A549 (cell line): Measurements from ENCODE around the gene SSH2.
A peak's percentile ranks its signal among the peaks of the same experiment; 100 is the strongest.

ENCODE experiments used
- CEBPB ChIP-seq, 2 experiments: fragments of >200 bp in 1 of 2; sonication (Bioruptor Twin) in 1 of 2; formaldehyde crosslinking in 1 of 2; IDR thresholded peaks; 2 replicates each; pipeline ENCODE4 v1.6.1; 2012 to 2016
- CTCF ChIP-seq: fragments of >200 bp; sonication (Bioruptor Twin); formaldehyde crosslinking; IDR thresholded peaks from 3 replicates; pipeline ENCODE4 v1.5.1; 2016
- ESRRA ChIP-seq: fragments of 150-350 bp; IDR thresholded peaks from 2 replicates; pipeline ENCODE4 v1.6.1; 2014; ENCODE audit warnings: mild to moderate bottlenecking, low read length, borderline replicate concordance
- KDM5A ChIP-seq: fragments of 200-600 bp; sonication (generic); IDR thresholded peaks from 2 replicates; pipeline ENCODE4 v1.6.1; 2016; ENCODE audit warnings: antibody characterized with exemption, mild to moderate bottlenecking
- POLR2A ChIP-seq: IDR thresholded peaks from 2 replicates; pipeline ENCODE4 v1.6.1; 2012; ENCODE audit warnings: mild to moderate bottlenecking, low read length
- TF ChIP-seq, protein P1 (sequence below): fragments of 200-600 bp; sonication (generic); IDR thresholded peaks from 2 replicates; pipeline ENCODE4 v1.6.1; 2016; ENCODE audit warnings: antibody characterized with exemption, mild to moderate bottlenecking, moderate library complexity
- TF ChIP-seq, protein P2 (sequence below): fragments of 450-650 bp; IDR thresholded peaks from 2 replicates; pipeline ENCODE4 v1.6.1; 2014; ENCODE audit warnings: antibody characterized with exemption
- TF ChIP-seq, protein P3 (sequence below): IDR thresholded peaks from 2 replicates; pipeline ENCODE4 v1.6.1; 2012

DNA sequence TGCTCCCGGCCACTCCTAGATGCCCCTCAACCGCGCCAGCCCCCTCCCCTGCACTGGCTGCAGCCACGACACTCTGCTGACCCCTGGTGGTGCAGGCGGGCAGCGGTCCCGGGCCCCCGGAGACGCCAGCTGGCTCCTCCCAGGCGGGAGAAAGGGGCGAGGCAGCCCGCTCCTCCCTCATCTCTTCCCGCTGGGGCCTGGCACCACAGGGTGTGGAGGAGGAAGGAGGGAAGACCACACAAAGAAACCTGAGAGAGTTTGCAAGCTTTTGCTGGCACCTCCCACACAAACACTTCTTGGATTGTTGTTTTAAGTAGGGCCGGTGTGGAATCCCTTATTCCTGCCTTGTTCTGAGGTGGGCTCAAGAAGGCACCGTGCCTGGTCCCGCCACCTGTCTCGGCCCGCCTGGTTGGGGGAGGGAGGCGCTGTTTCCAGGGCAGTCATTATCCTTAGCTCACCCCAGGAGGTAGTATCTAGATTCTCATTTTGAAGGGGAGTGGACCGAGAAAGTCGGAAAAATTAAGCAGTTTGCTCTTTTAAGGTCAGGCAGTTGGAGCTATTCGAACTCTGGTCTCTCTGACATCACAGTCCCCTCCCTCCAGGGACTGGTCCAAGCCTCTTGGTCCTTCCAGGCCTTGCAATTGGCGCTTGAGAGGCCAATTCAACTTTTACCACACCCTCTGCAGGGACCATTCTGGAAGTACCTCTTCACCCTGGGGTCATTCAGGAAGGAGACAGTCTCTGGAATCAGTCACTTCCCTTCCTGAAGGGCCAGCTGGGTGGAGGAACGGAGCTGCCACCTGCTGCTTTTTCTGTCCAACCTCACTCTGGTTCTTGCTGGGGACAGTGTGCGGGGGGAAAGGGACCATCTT lies 338.1 kb downstream of the SSH2 start:
- TF ChIP-seq, protein P1, sequence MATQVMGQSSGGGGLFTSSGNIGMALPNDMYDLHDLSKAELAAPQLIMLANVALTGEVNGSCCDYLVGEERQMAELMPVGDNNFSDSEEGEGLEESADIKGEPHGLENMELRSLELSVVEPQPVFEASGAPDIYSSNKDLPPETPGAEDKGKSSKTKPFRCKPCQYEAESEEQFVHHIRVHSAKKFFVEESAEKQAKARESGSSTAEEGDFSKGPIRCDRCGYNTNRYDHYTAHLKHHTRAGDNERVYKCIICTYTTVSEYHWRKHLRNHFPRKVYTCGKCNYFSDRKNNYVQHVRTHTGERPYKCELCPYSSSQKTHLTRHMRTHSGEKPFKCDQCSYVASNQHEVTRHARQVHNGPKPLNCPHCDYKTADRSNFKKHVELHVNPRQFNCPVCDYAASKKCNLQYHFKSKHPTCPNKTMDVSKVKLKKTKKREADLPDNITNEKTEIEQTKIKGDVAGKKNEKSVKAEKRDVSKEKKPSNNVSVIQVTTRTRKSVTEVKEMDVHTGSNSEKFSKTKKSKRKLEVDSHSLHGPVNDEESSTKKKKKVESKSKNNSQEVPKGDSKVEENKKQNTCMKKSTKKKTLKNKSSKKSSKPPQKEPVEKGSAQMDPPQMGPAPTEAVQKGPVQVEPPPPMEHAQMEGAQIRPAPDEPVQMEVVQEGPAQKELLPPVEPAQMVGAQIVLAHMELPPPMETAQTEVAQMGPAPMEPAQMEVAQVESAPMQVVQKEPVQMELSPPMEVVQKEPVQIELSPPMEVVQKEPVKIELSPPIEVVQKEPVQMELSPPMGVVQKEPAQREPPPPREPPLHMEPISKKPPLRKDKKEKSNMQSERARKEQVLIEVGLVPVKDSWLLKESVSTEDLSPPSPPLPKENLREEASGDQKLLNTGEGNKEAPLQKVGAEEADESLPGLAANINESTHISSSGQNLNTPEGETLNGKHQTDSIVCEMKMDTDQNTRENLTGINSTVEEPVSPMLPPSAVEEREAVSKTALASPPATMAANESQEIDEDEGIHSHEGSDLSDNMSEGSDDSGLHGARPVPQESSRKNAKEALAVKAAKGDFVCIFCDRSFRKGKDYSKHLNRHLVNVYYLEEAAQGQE = no peak
- peak; percentile 99 for TF ChIP-seq CTCF
- TF ChIP-seq POLR2A = peak; percentile 34; the same call in 1 of the 2 replicates
- TF ChIP-seq KDM5A = no peak
- TF ChIP-seq, protein P2, sequence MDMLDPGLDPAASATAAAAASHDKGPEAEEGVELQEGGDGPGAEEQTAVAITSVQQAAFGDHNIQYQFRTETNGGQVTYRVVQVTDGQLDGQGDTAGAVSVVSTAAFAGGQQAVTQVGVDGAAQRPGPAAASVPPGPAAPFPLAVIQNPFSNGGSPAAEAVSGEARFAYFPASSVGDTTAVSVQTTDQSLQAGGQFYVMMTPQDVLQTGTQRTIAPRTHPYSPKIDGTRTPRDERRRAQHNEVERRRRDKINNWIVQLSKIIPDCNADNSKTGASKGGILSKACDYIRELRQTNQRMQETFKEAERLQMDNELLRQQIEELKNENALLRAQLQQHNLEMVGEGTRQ = no peak
- TF ChIP-seq ESRRA = no peak
- peak in 1 of 2 experiments; percentile 2; a peak in 1 of 4 replicates for TF ChIP-seq CEBPB (IDR thresholded peaks at IDR 0.05)
- TF ChIP-seq, protein P3, sequence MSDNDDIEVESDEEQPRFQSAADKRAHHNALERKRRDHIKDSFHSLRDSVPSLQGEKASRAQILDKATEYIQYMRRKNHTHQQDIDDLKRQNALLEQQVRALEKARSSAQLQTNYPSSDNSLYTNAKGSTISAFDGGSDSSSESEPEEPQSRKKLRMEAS = no peak; the same call in 1 of the 2 replicates
